HG02571 (cell line): Measurements from ENCODE around the gene ALDH3B1.

ENCODE experiments used
- ATAC-seq: cut with Tn5 transposase; IDR thresholded peaks from one replicate; pipeline ENCODE4 v1.9.1; 2021; ENCODE audit warnings: mild to moderate bottlenecking, moderate library complexity; ENCODE audit not compliant: unreplicated experiment

ALDH3B1 gene

DNA sequence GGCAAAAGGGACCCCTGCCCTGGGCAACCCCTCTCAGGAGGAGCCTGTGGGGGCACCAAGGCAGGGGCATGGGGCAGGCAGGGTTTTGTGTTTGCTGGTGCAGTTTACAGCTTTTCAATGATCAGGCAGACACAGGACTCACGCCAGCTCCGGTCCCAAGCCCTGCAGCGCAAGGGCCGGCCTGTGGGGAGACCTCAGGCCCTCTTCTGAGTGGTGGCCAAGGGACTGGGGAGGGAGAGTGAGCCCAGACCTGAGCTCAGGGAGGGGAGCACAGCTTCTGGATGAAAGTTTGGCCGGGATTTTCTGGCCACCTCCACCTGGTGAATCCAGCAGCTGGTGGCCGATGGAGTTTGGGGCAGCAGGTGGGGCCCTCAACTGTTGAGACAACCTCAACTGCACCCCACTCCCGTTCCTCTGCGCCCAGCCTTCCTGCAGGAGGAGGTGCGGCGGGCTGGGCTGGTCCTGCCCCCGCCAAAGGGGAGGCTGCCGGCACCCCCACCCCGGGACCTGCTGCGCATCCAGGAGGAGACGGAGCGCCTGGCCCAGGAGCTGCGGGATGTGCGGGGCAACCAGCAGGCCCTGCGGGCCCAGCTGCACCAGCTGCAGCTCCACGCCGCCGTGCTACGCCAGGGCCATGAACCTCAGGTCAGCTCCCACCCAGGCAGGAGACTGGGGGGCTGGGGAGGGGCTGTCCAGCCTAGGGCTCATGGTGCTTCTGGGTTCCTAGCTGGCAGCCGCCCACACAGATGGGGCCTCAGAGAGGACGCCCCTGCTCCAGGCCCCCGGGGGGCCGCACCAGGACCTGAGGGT lies 32.3 kb downstream of the ALDH3B1 start:
- no peak for ATAC-seq

DNA sequence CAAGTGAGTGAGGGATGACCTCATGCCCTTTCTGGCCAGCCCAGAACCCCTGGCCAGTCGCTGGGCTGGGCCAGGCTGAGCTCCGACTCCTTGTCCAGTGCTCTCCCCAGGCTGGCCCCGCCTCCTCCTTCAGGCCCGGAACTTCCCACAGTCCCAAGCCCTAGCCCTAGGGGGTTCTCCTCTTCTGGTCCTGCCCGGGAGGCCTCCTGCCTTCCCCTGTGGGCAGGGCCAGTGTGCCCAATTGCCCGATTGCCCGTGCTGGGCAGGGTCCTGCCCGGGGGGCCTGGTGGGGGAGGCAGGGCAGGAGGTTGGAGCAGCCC lies 32.9 kb downstream of the ALDH3B1 start:
- no peak for ATAC-seq

DNA sequence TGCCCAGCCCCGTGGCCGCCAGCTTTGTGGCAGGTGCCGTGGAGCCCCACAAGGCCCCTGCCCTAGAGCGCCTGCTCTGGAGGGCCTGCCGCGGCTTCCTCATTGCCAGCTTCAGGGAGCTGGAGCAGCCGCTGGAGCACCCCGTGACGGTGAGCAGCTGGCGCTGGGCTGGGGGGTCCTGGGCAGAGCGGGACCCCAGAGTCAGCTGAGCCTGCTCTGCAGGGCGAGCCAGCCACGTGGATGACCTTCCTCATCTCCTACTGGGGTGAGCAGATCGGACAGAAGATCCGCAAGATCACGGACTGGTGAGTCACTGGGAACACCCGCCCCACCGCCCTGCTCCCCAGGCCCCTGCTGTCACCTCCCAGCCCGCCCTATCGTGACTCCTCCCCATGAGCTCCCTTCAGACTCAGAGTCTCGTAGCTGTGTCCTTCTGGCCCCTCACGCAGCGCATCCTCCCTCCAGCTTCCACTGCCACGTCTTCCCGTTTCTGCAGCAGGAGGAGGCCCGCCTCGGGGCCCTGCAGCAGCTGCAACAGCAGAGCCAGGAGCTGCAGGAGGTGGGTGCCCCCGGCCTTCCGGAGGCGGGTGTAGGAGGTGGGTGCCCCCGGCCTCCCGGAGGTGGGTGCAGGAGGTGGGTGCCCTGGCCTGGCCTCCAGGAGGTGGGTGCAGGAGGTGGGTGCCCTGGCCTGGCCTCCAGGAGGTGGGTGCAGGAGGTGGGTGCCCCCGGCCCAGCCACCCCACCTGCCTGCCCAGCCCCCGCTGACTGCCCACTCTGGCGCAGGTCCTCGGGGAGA lies 33.4 kb downstream of the ALDH3B1 start:
- ATAC-seq: no peak

DNA sequence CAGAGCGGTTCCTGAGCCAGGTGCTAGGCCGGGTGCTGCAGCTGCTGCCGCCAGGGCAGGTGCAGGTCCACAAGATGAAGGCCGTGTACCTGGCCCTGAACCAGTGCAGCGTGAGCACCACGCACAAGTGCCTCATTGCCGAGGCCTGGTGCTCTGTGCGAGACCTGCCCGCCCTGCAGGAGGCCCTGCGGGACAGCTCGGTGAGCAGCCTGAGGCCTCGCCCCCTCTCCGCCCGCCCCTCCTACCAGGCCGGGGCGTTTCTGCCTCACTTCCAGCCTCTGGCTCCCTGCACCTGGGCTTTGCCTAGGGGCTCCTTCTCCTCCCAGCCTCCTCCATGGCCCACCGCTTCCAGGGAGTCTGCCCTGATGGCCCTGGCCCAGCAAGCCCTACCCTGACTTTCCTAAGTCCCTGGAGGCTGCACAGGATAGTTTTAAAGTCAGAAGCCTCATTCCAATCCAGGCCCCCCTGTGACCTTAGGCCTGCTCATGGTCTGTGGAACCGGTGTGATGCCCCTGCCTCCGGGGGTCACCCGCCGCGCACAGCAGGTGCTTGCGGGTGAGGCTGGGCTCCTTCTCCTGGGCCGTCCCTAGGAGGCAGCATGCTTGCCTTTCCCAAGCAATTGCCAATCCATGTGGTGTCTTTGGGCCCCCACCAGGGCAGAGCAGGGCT lies 34.2 kb downstream of the ALDH3B1 start:
- no peak for ATAC-seq

GRCh38 chr11:68044898-68045351 lies 34.8 kb downstream of the ALDH3B1 start:
- ATAC-seq: no peak

DNA sequence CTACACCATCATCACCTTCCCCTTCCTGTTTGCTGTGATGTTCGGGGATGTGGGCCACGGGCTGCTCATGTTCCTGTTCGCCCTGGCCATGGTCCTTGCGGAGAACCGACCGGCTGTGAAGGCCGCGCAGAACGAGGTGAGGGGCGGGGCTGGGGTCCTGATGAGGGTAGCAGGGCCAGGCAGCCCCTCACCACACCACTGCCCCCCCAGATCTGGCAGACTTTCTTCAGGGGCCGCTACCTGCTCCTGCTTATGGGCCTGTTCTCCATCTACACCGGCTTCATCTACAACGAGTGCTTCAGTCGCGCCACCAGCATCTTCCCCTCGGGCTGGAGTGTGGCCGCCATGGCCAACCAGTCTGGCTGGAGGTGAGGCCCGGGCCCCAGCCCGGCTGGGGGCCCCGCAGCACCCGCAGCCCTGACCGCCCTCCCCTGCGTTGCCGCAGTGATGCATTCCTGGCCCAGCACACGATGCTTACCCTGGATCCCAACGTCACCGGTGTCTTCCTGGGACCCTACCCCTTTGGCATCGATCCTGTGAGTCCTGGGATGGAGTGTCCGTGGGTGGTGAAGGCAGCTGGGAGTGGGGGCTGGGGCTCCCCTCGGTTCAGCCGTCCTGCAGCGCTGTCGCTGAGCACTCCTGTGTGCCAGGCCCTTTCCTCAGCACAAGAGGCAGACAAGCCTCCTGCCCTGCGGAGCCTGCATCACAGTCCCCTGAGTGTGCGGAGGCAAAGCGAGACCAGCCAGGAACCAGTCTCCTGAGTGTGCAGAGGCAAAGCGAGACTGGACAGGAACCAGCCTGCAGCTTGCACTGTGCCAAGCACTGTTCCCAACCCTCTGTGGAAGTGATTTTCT lies 37.5 kb downstream of the ALDH3B1 start:
- no peak for ATAC-seq

- no peak for ATAC-seq
These were observed 38.8 kb downstream of the ALDH3B1 start for GRCh38 chr11:68048681-68049508.

GRCh38 chr11:68049509-68050370 lies 39.6 kb downstream of the ALDH3B1 start:
- no peak for ATAC-seq

DNA sequence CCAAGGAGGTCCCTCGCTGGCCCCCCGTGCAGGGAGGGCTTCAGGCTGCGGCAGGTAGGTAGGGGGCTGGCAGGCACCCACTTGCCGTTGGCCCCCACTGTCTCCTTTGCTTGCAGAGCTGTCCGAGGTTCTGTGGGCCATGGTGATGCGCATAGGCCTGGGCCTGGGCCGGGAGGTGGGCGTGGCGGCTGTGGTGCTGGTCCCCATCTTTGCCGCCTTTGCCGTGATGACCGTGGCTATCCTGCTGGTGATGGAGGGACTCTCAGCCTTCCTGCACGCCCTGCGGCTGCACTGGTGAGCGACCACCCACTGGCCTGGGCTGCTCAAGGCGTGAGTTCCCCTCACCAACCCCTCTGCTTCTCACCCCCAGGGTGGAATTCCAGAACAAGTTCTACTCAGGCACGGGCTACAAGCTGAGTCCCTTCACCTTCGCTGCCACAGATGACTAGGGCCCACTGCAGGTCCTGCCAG lies 40.3 kb downstream of the ALDH3B1 start:
- no peak for ATAC-seq

DNA sequence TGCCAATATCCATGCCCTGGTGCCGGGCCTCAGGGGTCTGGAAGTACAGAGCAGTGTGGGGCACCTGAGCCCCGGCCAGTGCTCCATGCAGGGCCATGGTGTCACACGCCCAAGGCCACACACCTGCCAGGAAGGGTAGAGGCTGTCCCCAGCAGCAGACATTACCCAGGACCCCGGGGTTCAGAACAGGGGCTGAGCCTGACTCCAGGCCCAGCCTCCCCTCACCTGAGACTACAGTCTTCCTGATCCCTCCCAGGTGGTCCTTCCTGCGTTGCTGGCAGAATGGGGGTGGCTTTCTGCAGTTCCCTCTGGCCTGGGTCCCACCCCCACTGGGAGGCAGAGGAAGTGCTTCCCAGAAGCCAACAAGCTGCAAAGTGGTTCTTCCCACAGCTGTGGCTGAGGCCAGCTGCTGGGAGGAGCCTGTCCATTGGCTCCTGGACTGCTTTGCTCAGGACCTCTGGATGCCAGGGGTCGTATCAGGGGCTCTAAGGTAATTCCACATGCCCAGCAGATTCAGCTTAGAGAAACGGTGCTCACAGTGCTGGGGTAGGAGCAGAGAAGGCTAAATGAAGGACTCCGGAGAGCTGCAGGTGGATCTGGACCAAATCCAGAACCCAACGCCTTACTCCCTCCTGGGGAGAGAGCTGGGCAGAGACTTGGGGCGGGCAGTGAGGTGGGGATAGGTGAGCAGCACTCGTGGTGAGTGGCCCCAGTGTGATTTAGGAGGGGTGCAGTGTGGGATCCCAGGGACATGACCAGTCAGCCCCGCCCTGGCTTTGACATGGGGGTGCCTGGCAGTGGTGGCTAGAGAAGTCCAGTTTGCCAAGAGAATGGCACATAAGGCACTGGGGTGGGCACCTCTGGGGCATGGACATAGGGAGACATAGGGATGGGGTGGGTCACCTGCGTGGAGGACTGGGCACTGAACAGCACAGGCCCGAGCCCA lies 41.3 kb downstream of the ALDH3B1 start:
- ATAC-seq: no peak

DNA sequence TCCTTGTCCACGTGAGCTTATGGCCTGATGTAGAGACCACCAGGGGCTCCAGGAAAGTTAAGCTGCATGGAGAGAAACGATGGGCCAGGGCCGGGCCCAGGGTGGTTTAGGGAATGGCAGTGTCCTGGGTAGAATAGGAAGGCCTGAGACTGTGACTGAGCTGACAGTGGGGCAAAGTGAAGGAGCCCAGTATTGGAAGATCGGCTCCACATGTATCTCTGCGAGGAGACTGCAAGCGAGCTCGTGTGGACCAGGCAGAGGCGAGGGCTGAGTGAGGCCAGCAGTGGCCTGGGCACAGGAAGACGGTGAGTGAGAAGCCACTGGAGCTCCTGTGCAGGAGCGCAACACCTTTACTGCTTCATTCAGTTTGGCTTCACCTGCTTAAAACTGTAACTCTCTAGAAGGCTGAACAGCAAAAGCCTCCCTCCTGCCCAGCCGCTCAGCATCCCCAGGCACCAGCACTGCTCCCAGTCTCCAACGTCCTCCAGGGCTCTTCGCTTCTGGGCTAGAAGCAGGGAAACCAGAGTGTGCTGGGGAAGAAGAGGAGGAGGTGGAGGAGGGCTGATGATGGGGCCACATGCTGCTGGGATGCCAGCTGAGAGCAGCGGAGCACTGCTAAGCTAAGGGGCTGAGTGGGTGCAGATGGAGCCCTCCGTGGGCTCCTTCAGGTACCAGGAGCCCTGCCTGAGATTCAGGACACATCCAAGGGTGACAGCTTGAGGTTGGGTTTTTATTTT lies 42.2 kb downstream of the ALDH3B1 start:
- ATAC-seq: no peak

- ATAC-seq: no peak
These were observed 43.0 kb downstream of the ALDH3B1 start for GRCh38 chr11:68053117-68053516.

DNA sequence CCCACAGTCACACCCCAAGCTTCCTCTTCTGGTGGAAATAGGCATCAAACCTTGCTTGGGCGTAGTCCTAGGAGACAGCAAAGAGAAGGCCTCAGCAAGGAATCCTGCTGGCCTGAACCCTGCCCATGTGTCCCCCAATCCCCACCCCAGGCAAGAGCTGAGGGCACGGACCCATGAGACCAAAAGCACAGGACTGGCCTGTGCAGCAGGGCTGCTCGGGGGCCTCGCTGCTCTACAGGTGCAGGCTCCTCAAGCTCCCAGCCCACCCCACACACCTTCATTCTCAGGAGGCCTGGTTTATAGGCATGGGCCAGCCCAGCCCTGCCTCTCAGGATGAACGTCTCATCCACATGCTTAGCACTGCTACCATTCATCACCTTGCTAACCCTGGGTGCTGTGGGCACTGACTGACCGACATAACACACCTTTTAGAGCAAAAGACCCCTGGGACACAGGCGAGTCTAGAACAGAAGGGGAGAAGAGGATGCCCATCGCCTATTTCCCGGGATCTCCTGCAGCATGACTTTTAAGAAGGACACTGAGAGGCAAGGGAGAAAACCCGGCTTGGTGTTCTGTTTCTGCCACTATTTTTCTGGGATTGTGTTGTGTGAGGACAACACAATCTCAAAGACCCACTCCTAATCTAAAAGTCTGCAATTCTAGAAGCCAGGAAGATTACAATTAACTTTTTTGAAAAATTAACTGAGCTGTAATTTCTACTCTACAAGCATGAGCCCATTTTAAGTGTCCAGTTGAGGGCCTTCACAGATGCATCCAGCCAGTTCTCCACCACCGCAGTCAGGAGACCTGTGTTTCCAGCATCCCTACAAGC lies 44.1 kb downstream of the ALDH3B1 start:
- no peak for ATAC-seq

- ATAC-seq: no peak
These were observed 46.5 kb downstream of the ALDH3B1 start for GRCh38 chr11:68056317-68057285.

- no peak for ATAC-seq
These were observed 47.7 kb downstream of the ALDH3B1 start for GRCh38 chr11:68057807-68058206.
